Loucy (cell line): ENCODE results near the gene AK3.

ENCODE experiments used
- H2AFZ ChIP-seq: fragments of 200-600 bp; sonication (generic); 2 replicates; pipeline ENCODE4 v1.6.0; 2016; ENCODE audit warnings: antibody characterized with exemption, mild to moderate bottlenecking, low read length, moderate library complexity
- H3F3A ChIP-seq: fragments of 200-600 bp; 2 replicates; pipeline ENCODE4 v1.6.0; 2016; ENCODE audit warnings: antibody characterized with exemption, low read depth, mild to moderate bottlenecking
- H3K27me3 ChIP-seq: fragments of 200-600 bp; sonication (generic); 2 replicates; pipeline ENCODE4 v1.6.1; 2014; ENCODE audit warnings: low read length, mild to moderate bottlenecking; ENCODE audit not compliant: insufficient read depth, poor library complexity, severe bottlenecking
- H3K36me3 ChIP-seq: fragments of 200-600 bp; sonication (generic); 2 replicates; pipeline ENCODE4 v1.6.1; 2016; ENCODE audit warnings: low read length; ENCODE audit not compliant: insufficient read depth
- H3K4me1 ChIP-seq: fragments of 200-600 bp; sonication (generic); 2 replicates; pipeline ENCODE4 v1.5.1; 2014; ENCODE audit warnings: low read length, mild to moderate bottlenecking; ENCODE audit not compliant: insufficient read depth, poor library complexity, severe bottlenecking
- H3K4me2 ChIP-seq: fragments of 200-600 bp; sonication (generic); 2 replicates; pipeline ENCODE4 v1.6.0; 2014; ENCODE audit warnings: antibody characterized with exemption, low read length, low read depth, mild to moderate bottlenecking; ENCODE audit not compliant: poor library complexity, severe bottlenecking
- H3K4me3 ChIP-seq: fragments of 200-600 bp; sonication (generic); 2 replicates; pipeline ENCODE4 v1.5.1; 2014; ENCODE audit warnings: low read length, mild to moderate bottlenecking, mixed read lengths; ENCODE audit not compliant: poor library complexity, severe bottlenecking
- H3K79me2 ChIP-seq: fragments of 200-600 bp; sonication (generic); 2 replicates; pipeline ENCODE4 v1.6.1; 2014; ENCODE audit warnings: low read length; ENCODE audit not compliant: insufficient read depth
- H3K9ac ChIP-seq: fragments of 200-600 bp; sonication (generic); 2 replicates; pipeline ENCODE4 v1.6.0; 2014; ENCODE audit warnings: mild to moderate bottlenecking, low read depth, low read length, moderate library complexity; ENCODE audit not compliant: poor library complexity, severe bottlenecking
- H3K9me2 ChIP-seq: fragments of 200-600 bp; sonication (generic); replicated peaks from 2 replicates; pipeline ENCODE4 v1.6.1; 2016; ENCODE audit warnings: low read depth, low read length, mixed read lengths
- H3K9me3 ChIP-seq: fragments of 200-600 bp; sonication (generic); 2 replicates; pipeline ENCODE4 v1.6.1; 2014; ENCODE audit warnings: mild to moderate bottlenecking, antibody characterized with exemption, low read length, low read depth; ENCODE audit not compliant: insufficient read depth
- H4K20me1 ChIP-seq: fragments of 200-600 bp; sonication (generic); 2 replicates; pipeline ENCODE4 v1.6.0; 2014; ENCODE audit warnings: antibody characterized with exemption, low read length, mild to moderate bottlenecking; ENCODE audit not compliant: insufficient read depth, poor library complexity, severe bottlenecking
- EZH2phosphoT487 ChIP-seq: fragments of 200-600 bp; IDR thresholded peaks from 2 replicates; pipeline ENCODE4 v1.6.1; 2018; ENCODE audit warnings: antibody characterized with exemption, mild to moderate bottlenecking, moderate library complexity, borderline replicate concordance
- TF ChIP-seq, protein P1 (sequence below): fragments of 200-600 bp; sonication (generic); conservative IDR thresholded peaks from 2 replicates; pipeline ENCODE4 v1.5.1; 2014; ENCODE audit warnings: mild to moderate bottlenecking, antibody characterized with exemption, low read length

AK3 gene

DNA sequence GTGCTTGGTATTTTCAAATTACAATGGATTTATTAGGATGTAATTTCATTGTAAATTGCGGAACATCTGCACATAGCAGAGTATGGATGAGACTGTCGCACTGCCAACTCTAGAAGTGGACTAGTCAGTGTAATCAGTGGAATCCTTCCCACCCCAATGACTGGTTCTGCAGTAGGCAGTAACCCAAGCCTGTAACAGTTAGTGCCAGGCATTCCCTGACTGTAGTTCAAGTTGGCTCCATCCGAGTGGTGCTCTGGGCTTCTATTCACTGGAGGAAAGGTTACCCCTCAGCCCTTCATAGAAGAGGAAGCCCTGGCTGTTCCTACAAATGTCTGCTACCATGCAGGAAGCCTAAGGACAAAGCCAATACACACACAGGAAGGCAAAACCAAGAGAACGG is 23.2 kb downstream of the AK3 start:
- H3K9me2 ChIP-seq: no peaks in the 10 kb centered on the region
- no peaks in the 10 kb centered on the region for H4K20me1 ChIP-seq
- no peak overlapping the region for H3K4me2 ChIP-seq
- peaks cover 74% of the 10 kb centered on the region; the same call in 1 of the 2 replicates for H3K36me3 ChIP-seq
- no peaks in the 10 kb centered on the region for H3K9me3 ChIP-seq
- no peaks in the 10 kb centered on the region for H3K4me1 ChIP-seq
- no peaks in the 10 kb centered on the region for H3K79me2 ChIP-seq
- no peaks in the 10 kb centered on the region for H3K27me3 ChIP-seq
- TF ChIP-seq, protein P1, sequence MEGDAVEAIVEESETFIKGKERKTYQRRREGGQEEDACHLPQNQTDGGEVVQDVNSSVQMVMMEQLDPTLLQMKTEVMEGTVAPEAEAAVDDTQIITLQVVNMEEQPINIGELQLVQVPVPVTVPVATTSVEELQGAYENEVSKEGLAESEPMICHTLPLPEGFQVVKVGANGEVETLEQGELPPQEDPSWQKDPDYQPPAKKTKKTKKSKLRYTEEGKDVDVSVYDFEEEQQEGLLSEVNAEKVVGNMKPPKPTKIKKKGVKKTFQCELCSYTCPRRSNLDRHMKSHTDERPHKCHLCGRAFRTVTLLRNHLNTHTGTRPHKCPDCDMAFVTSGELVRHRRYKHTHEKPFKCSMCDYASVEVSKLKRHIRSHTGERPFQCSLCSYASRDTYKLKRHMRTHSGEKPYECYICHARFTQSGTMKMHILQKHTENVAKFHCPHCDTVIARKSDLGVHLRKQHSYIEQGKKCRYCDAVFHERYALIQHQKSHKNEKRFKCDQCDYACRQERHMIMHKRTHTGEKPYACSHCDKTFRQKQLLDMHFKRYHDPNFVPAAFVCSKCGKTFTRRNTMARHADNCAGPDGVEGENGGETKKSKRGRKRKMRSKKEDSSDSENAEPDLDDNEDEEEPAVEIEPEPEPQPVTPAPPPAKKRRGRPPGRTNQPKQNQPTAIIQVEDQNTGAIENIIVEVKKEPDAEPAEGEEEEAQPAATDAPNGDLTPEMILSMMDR: no peak
- TF ChIP-seq EZH2phosphoT487: no peak
- H2AFZ ChIP-seq: no peak overlapping the region
- H3F3A ChIP-seq: no peaks in the 10 kb centered on the region; the same call in 1 of the 2 replicates
- H3K9ac ChIP-seq: no peak overlapping the region
- no peak overlapping the region for H3K4me3 ChIP-seq

DNA sequence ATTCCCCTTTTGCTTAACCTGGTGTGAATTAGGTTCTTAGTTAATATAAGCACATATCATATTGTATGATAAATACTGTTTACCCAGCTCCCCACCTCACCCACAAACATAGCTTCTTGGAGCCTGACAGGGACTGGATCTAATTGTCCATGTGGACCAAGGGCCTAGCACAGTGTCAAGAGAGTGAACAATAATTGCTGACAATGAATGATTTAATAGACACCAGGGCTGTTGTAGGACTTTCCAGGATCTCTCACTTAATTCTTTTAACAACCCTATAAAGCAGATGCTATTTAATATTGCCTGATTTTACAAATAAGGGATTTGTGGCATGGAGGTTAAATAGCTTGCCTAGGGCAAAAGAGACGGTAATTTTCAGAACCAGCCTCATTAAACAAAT is 24.8 kb downstream of the AK3 start:
- Histone ChIP-seq H4K20me1 (no peaks in the 10 kb centered on the region), H3K79me2 (no peaks in the 10 kb centered on the region), H3K36me3 (peaks cover 74% of the 10 kb centered on the region; the same call in 1 of the 2 replicates)

DNA sequence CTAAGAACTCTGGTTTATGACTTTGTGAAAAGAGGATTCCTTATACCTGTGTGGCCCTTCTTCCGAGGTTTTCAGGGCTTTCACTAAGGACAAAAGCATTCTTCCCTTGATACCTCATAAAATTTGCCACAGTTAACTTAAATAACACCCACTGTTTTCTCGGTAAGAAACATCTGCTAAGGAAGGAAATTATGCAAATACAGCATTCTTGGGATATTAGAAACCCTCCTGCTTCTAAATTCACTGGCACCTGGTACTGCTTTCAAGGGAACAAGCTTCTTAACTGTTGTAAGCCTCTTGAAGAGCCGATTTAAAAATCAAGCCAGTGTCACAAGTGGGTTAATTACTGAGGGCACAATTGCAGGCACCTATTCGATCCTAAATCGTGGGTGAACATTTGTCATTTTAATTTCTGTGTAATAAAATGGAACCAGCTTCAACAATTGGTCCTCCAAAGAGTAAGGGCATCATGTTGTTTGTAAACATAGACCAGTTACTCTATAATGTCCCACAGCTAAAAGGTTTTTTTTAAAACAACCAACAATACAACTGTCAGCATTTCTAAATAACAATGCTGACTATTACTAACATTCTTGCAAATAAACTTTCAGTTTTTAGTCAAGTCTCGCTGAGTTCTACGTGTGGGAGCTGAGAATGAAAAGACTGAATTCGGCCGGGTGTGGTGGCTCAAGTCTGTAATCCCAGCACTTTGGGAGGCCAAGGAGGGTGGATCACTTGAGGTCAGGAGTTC is 26.6 kb downstream of the AK3 start:
- Histone ChIP-seq H3F3A (no peaks in the 10 kb centered on the region; the same call in 1 of the 2 replicates), H3K27me3 (no peaks in the 10 kb centered on the region), H3K4me3 (no peak overlapping the region), H3K36me3 (peaks cover 76% of the 10 kb centered on the region), H3K9me3 (no peaks in the 10 kb centered on the region), H3K4me2 (no peak overlapping the region), H4K20me1 (no peaks in the 10 kb centered on the region), H3K4me1 (no peaks in the 10 kb centered on the region), H3K79me2 (no peaks in the 10 kb centered on the region), H2AFZ (no peak overlapping the region), H3K9ac (no peak overlapping the region), H3K9me2 (no peaks in the 10 kb centered on the region)
- TF ChIP-seq EZH2phosphoT487: no peak
- TF ChIP-seq, protein P1: no peak

More for the DNA sequence above, 24.8 kb downstream of the AK3 start:
- no peaks in the 10 kb centered on the region for H3K27me3 ChIP-seq
- H2AFZ ChIP-seq: no peak overlapping the region
- no peak overlapping the region for H3K9ac ChIP-seq
- no peaks in the 10 kb centered on the region for H3K9me2 ChIP-seq
- TF ChIP-seq, protein P1: no peak
- TF ChIP-seq EZH2phosphoT487: no peak
- no peak overlapping the region for H3K4me3 ChIP-seq
- no peaks in the 10 kb centered on the region; the same call in 1 of the 2 replicates for H3F3A ChIP-seq
- no peak overlapping the region for H3K4me2 ChIP-seq
- H3K9me3 ChIP-seq: no peaks in the 10 kb centered on the region
- H3K4me1 ChIP-seq: no peaks in the 10 kb centered on the region
